GM20000 (cell line): ENCODE results near the gene ITGB4.

Source experiments
- DNase-seq: peaks from one replicate; pipeline ENCODE4 v3.0.0; 2012; ENCODE audit warnings: low spot score
- CTCF ChIP-seq: IDR thresholded peaks from 2 replicates; pipeline ENCODE4 v1.5.1; 2012; ENCODE audit warnings: mild to moderate bottlenecking, control low read depth; ENCODE audit errors: extremely low read depth, missing control alignments

The ITGB4 gene

GRCh38 chr17:75691801-75692626 lies 29.2 kb upstream of the ITGB4 start:
- TF ChIP-seq CTCF: no peak
- DNase-seq: no peak

GRCh38 chr17:75692976-75693375 lies 28.3 kb upstream of the ITGB4 start:
- TF ChIP-seq CTCF: no peak
- DNase-seq: no peak

- no peak for TF ChIP-seq CTCF
- DNase-seq: no peak
Observed at GRCh38 chr17:75693500-75694481, 27.5 kb upstream of the ITGB4 start.

DNA sequence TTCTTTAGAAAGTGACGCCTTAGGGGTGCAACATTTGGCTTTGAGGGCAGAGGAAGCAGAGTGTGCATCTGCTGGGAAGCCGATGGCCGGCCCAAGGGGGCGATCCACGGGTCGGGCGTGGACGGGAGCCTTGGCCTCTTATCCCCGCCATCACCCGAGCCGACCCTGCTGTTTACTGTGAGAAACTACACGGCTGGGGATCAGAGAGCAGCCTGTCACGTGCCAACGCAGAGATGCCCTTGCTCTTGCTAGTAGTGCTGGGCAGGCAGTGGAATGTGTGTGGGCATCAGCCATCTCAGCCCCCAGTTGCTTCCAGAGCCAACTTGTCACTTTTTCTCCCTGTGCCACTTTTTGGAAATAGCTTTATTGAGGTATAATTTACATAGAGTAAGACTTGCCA lies 26.7 kb upstream of the ITGB4 start:
- no peak for TF ChIP-seq CTCF
- DNase-seq: no peak

- no peak for DNase-seq
- no peak for TF ChIP-seq CTCF
Observed at GRCh38 chr17:75695141-75695829, 26.0 kb upstream of the ITGB4 start.

- DNase-seq: no peak
Observed at GRCh38 chr17:75695830-75696271, 25.4 kb upstream of the ITGB4 start.

More at GRCh38 chr17:75695830-75696271, 25.4 kb upstream of the ITGB4 start:
- no peak for TF ChIP-seq CTCF
